IPS DF 6.9 (cell line): Measurements from ENCODE around the gene PPHLN1.
"Not testable (repeated sequence)": the region's sequence is repeated elsewhere in the genome, so short reads cannot be mapped to it uniquely, and the experiment has no call there.

Experiments
- DNase-seq: peaks from one replicate; pipeline ENCODE4 v3.0.0-alpha.2; 2013; ENCODE audit warnings: low read depth, low spot score
- H3K27ac ChIP-seq: one replicate; pipeline ENCODE4 v1.5.1; 2013; ENCODE audit warnings: low read length, control low read depth
- H3K27me3 ChIP-seq: 2 replicates; pipeline ENCODE4 v1.6.1; 2013; ENCODE audit warnings: mild to moderate bottlenecking, low read length; ENCODE audit not compliant: control insufficient read depth, insufficient read depth
- H3K36me3 ChIP-seq: 2 replicates; pipeline ENCODE4 v1.6.1; 2013; ENCODE audit warnings: low read length; ENCODE audit not compliant: control insufficient read depth, insufficient read depth
- H3K4me1 ChIP-seq: 2 replicates; pipeline ENCODE4 v1.6.1; 2013; ENCODE audit warnings: low read length; ENCODE audit not compliant: control insufficient read depth, insufficient read depth
- H3K4me3 ChIP-seq: 2 replicates; pipeline ENCODE4 v1.5.1; 2013; ENCODE audit warnings: mild to moderate bottlenecking, low read length
- H3K9me3 ChIP-seq: 2 replicates; pipeline ENCODE4 v1.6.1; 2013; ENCODE audit warnings: low read length, inconsistent platforms; ENCODE audit not compliant: control insufficient read depth, insufficient read depth
- WGBS: extraction: QIAGEN DNeasy Blood & Tissue Kit; methylation state at CpG from one replicate; pipeline ENCODE4 v1.1.7; 2013; ENCODE audit warnings: mixed read lengths, missing lambda C conversion rate; ENCODE audit not compliant: insufficient read length, insufficient coverage; 5-methylcytosine and 5-hydroxymethylcytosine counted together

Gene PPHLN1

DNA sequence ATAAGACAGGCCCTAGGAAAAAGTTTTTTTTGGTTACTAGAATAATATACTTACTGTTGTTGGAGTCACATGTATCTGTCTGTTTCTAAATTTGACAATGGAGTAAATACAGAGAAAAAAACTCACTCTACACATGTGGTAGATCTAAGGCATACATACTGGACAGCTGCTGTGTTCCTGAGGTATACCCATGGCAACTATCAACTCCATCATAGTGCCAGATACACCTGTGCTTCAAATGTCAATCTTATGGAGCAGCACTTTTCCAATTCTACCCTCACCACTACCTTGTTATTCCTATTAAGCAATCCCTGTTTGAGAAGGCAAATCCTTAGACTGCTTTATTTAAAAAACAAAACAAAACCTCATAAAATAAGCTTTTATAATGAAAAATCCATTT, 3.4 kb upstream of the PPHLN1 start:
- Histone ChIP-seq H3K27me3 (no peaks in the 10 kb centered on the region), H3K27ac (no peak overlapping the region), H3K36me3 (no peaks in the 10 kb centered on the region), H3K4me3 (no peak overlapping the region), H3K9me3 (no peaks in the 10 kb centered on the region), H3K4me1 (0 out of 2 replicates have a peak, but pooled peaks cover 2% of the 10 kb centered on the region)
- no peak for DNase-seq

DNA sequence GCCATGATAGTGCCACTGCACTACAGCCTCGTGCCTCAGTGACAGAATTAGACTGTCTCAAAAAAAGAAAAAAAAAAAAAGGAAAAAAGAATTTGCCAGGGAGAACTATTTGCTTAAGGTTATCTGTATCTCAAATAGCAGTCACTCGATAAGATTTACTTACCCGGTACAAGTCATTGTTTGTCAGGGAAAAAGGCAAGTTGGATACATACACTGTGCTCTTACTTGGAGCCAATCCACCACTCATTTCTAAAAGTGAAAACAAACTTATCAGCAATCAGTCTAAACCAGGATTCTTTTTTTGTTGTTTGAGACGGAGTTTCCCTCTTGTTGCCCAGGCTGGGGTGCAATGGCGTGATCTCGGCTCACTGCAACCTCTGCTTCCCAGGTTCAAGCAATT, 2.1 kb upstream of the PPHLN1 start:
- Histone ChIP-seq H3K4me3 (no peak overlapping the region), H3K27ac (no peak overlapping the region)

GRCh38 chr12:42325326-42325652, 678 bp upstream of the PPHLN1 start:
- no CpG with 5 or more reads among the region's 7 CpGs for WGBS
- DNase-seq, result no peak
- Histone ChIP-seq H3K9me3 (no peaks in the 10 kb centered on the region), H3K27me3 (no peaks in the 10 kb centered on the region), H3K36me3 (no peaks in the 10 kb centered on the region), H3K27ac (no peak overlapping the region), H3K4me1 (0 out of 2 replicates have a peak, but pooled peaks cover 2% of the 10 kb centered on the region), H3K4me3 (peak overlapping the region; percentile 93; the same call in 1 of the 2 replicates)

More for the DNA sequence above, 2.1 kb upstream of the PPHLN1 start:
- Histone ChIP-seq H3K9me3 (no peaks in the 10 kb centered on the region), H3K27me3 (no peaks in the 10 kb centered on the region), H3K4me1 (0 out of 2 replicates have a peak, but pooled peaks cover 2% of the 10 kb centered on the region), H3K36me3 (no peaks in the 10 kb centered on the region)
- no CpG with 5 or more reads among the region's 6 CpGs for WGBS
- DNase-seq, result no peak

- DNase-seq, result no peak
Measured at GRCh38 chr12:42326541-42327226, 717 bp downstream of the PPHLN1 start.

DNA sequence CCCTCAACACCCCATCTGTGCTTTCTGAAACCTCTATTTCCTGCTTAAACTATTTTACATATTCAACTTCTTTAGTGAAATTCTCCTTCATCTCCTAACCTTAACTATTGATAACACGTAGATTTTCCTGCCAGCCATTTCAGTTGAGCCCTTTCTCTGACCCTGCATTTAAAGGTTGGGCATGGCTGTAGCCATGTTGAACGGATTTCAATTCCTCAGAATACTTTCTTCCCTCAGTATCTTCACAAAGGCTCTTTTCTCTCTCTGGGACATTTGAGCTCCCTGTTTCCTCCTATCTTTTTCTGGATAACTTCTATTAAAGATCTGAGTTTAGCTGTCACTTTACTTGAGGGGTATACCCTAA, 1.2 kb downstream of the PPHLN1 start:
- Histone ChIP-seq H3K27ac (no peak overlapping the region), H3K36me3 (no peaks in the 10 kb centered on the region), H3K4me3 (no peak overlapping the region; the same call in 1 of the 2 replicates), H3K27me3 (no peaks in the 10 kb centered on the region), H3K9me3 (no peaks in the 10 kb centered on the region), H3K4me1 (0 out of 2 replicates have a peak, but pooled peaks cover 2% of the 10 kb centered on the region)
- DNase-seq, result no peak
- WGBS, result 100% methylated on average over 1 of the region's 2 CpGs

More at GRCh38 chr12:42326541-42327226, 717 bp downstream of the PPHLN1 start:
- Histone ChIP-seq H3K4me1 (0 out of 2 replicates have a peak, but pooled peaks cover 2% of the 10 kb centered on the region), H3K4me3 (peak overlapping the region; percentile 93; the same call in 1 of the 2 replicates), H3K9me3 (no peaks in the 10 kb centered on the region), H3K36me3 (no peaks in the 10 kb centered on the region), H3K27me3 (no peaks in the 10 kb centered on the region), H3K27ac (no peak overlapping the region)
- WGBS, result no CpG with 5 or more reads among the region's 13 CpGs

- H3K27me3 ChIP-seq, H3K36me3 ChIP-seq, H3K27ac ChIP-seq, H3K4me3 ChIP-seq, H3K4me1 ChIP-seq, H3K9me3 ChIP-seq, DNase-seq: not testable (repeated sequence)
- WGBS, result no CpG with 5 or more reads among the region's 11 CpGs
Measured at GRCh38 chr12:42330097-42330496, 4.1 kb downstream of the PPHLN1 start.

- no peak for DNase-seq
- 80% methylated on average over 1 of the region's 4 CpGs for WGBS
- Histone ChIP-seq H3K36me3 (no peaks in the 10 kb centered on the region), H3K27me3 (no peaks in the 10 kb centered on the region), H3K9me3 (no peaks in the 10 kb centered on the region), H3K27ac (no peak overlapping the region), H3K4me3 (no peak overlapping the region), H3K4me1 (no peaks in the 10 kb centered on the region; the same call in 1 of the 2 replicates)
Measured at GRCh38 chr12:42332301-42333285, 6.6 kb downstream of the PPHLN1 start.

- no peaks in the 10 kb centered on the region for H3K36me3 ChIP-seq
- H3K4me1 ChIP-seq, result no peaks in the 10 kb centered on the region; the same call in 1 of the 2 replicates
- no CpG with 5 or more reads among the region's 1 CpG for WGBS
- H3K9me3 ChIP-seq, result no peaks in the 10 kb centered on the region
- H3K27ac ChIP-seq, result no peak overlapping the region
- H3K27me3 ChIP-seq, result no peaks in the 10 kb centered on the region
- H3K4me3 ChIP-seq, result no peak overlapping the region
- no peak for DNase-seq
Measured at GRCh38 chr12:42336286-42336685, 10.3 kb downstream of the PPHLN1 start.

- H3K27me3 ChIP-seq, result no peaks in the 10 kb centered on the region
- H3K27ac ChIP-seq, result no peak overlapping the region
- no peak overlapping the region for H3K4me3 ChIP-seq
- no peak for DNase-seq
- H3K36me3 ChIP-seq, result no peaks in the 10 kb centered on the region
- WGBS, result 100% methylated on average over 1 of the region's 2 CpGs
- no peaks in the 10 kb centered on the region; the same call in 1 of the 2 replicates for H3K4me1 ChIP-seq
- no peaks in the 10 kb centered on the region for H3K9me3 ChIP-seq
Measured at GRCh38 chr12:42338280-42338679, 12.3 kb downstream of the PPHLN1 start.

GRCh38 chr12:42342028-42342427, 16.1 kb downstream of the PPHLN1 start:
- no CpG with 5 or more reads among the region's 2 CpGs for WGBS
- H3K4me3 ChIP-seq, result no peak overlapping the region
- H3K36me3 ChIP-seq, result no peaks in the 10 kb centered on the region
- no peaks in the 10 kb centered on the region for H3K4me1 ChIP-seq
- H3K9me3 ChIP-seq, result no peaks in the 10 kb centered on the region
- DNase-seq, result no peak
- H3K27ac ChIP-seq, result no peak overlapping the region
- H3K27me3 ChIP-seq, result no peaks in the 10 kb centered on the region
